PC-3 (cell line): ENCODE data around the gene KIAA1217. TPM values are rescaled to one million over a fixed set of nuclear protein-coding genes. Genes with fewer than 3 reads are reported as not detected.

Experiments
- ATAC-seq: fragments of 200-7000 bp; cut with Tn5 transposase; 2 replicates; pipeline ENCODE4 v1.9.1; 2020; ENCODE audit warnings: mild to moderate bottlenecking, moderate library complexity
- BruUV-seq: library from RNA; stranded (reverse); fragments of 400-500 nt; replicated peaks from 2 replicates; lab custom pipeline; 2021; lab: Mats Ljungman, UMichigan
- CTCF ChIA-PET: fragments of 300-600 bp; sonication (Branson Sonifier 250); formaldehyde crosslinking; loops from one replicate; lab custom pipeline; 2022; ENCODE audit warnings: antibody characterized with exemption; lab: Charles Lee
- POLR2A ChIA-PET: fragments of 300-600 bp; sonication (Branson Sonifier 250); formaldehyde crosslinking; loops from one replicate; lab custom pipeline; 2022; ENCODE audit warnings: antibody characterized with exemption; ENCODE audit not compliant: unreplicated experiment; lab: Charles Lee
- DNase-seq: peaks from one replicate; pipeline ENCODE4 v3.0.0-alpha.2; 2015
- H2AFZ ChIP-seq: fragments of 300-600 bp; sonication (generic); 2 replicates; pipeline ENCODE4 v1.6.0; 2016; ENCODE audit warnings: antibody characterized with exemption, low read length
- H3F3A ChIP-seq: fragments of 300-600 bp; sonication (generic); one replicate; pipeline ENCODE4 v1.6.0; 2017; ENCODE audit warnings: antibody characterized with exemption, low read length, control low read depth, mild to moderate bottlenecking; ENCODE audit not compliant: unreplicated experiment
- H3K27ac ChIP-seq: fragments of 300-600 bp; sonication (generic); 2 replicates; pipeline ENCODE4 v1.5.1; 2016; ENCODE audit warnings: mild to moderate bottlenecking, low read length
- H3K27me3 ChIP-seq: fragments of 300-600 bp; sonication (generic); 2 replicates; pipeline ENCODE4 v1.6.1; 2016; ENCODE audit warnings: low read length, mixed read lengths
- H3K36me3 ChIP-seq: fragments of 300-600 bp; sonication (generic); 2 replicates; pipeline ENCODE4 v1.6.1; 2016; ENCODE audit warnings: low read depth, mixed run types, low read length, mixed read lengths
- H3K4me1 ChIP-seq: fragments of 300-600 bp; sonication (generic); 2 replicates; pipeline ENCODE4 v1.5.1; 2016; ENCODE audit warnings: low read length; ENCODE audit not compliant: insufficient read depth
- H3K4me2 ChIP-seq: fragments of 300-600 bp; sonication (generic); 2 replicates; pipeline ENCODE4 v1.6.0; 2016; ENCODE audit warnings: low read length
- H3K4me3 ChIP-seq: fragments of 300-600 bp; sonication (generic); 2 replicates; pipeline ENCODE4 v1.5.1; 2016; ENCODE audit warnings: mild to moderate bottlenecking, low read length, mixed read lengths
- H3K79me2 ChIP-seq: fragments of 300-600 bp; sonication (generic); 2 replicates; pipeline ENCODE4 v1.6.1; 2017; ENCODE audit warnings: low read length, mixed read lengths
- H3K9ac ChIP-seq: fragments of 300-600 bp; sonication (generic); 2 replicates; pipeline ENCODE4 v1.6.0; 2016; ENCODE audit warnings: mild to moderate bottlenecking, low read length
- H3K9me2 ChIP-seq: fragments of 300-600 bp; sonication (generic); replicated peaks from 2 replicates; pipeline ENCODE4 v1.6.1; 2016; ENCODE audit warnings: mixed run types, low read length, mixed read lengths
- H3K9me3 ChIP-seq: fragments of 300-600 bp; sonication (generic); 2 replicates; pipeline ENCODE4 v1.6.1; 2016; ENCODE audit warnings: low read length, mixed read lengths
- H4K20me1 ChIP-seq: fragments of 300-600 bp; sonication (generic); 2 replicates; pipeline ENCODE4 v1.6.1; 2016; ENCODE audit warnings: low read length, mixed read lengths
- CTCF ChIP-seq: fragments of 300-600 bp; sonication (generic); conservative IDR thresholded peaks from 2 replicates; pipeline ENCODE4 v1.5.1; 2017; ENCODE audit warnings: antibody characterized with exemption, low read depth, mild to moderate bottlenecking, low read length
- EZH2 ChIP-seq: fragments of 300-600 bp; sonication (generic); IDR thresholded peaks from one replicate; pipeline ENCODE4 v1.6.1; 2017; ENCODE audit warnings: antibody characterized with exemption, mild to moderate bottlenecking, low read length; ENCODE audit not compliant: unreplicated experiment
- EZH2phosphoT487 ChIP-seq: fragments of 300-600 bp; sonication (generic); IDR thresholded peaks from 2 replicates; pipeline ENCODE4 v1.6.1; 2018; ENCODE audit warnings: mild to moderate bottlenecking, antibody characterized with exemption, low read length, borderline replicate concordance
- intact Hi-C: fragments of 100-400 bp; cut with micrococcal nuclease; formaldehyde crosslinking; loops from 2 replicates; pipeline ENCODE4 v1.9.0; 2023
- total RNA-seq: library from RNA; depleted of rRNA; stranded (reverse); fragments of >200 nt; gene quantifications from 2 replicates; pipeline ENCODE4 v1.2.3, GENCODE V29; 2014

The KIAA1217 gene
- total RNA-seq, 1 experiment from 2014 or later = 16.0 TPM

GRCh38 chr10:24237801-24238395, 29.0 kb downstream of the KIAA1217 start:
- Histone ChIP-seq H3K9ac (no peak overlapping the region), H3F3A (no peaks in the 10 kb centered on the region), H3K27me3 (no peaks in the 10 kb centered on the region), H3K36me3 (no peaks in the 10 kb centered on the region), H3K4me1 (peaks cover 21% of the 10 kb centered on the region), H4K20me1 (no peaks in the 10 kb centered on the region), H3K9me2 (no peaks in the 10 kb centered on the region), H3K9me3 (no peaks in the 10 kb centered on the region), H3K4me3 (no peak overlapping the region; the same call in 1 of the 2 replicates), H3K27ac (no peak overlapping the region), H2AFZ (no peak overlapping the region), H3K79me2 (no peaks in the 10 kb centered on the region), H3K4me2 (peak overlapping the region; percentile 65)
- intact Hi-C loops = no loop called here
- CTCF ChIA-PET = no interaction called here
- POLR2A ChIA-PET = no interaction called here
- DNase-seq (no peak), ATAC-seq (no peak)
- no TSS peak for BruUV-seq
- TF ChIP-seq EZH2phosphoT487 = no peak
- TF ChIP-seq EZH2 = no peak
- no peak for TF ChIP-seq CTCF

- no peak overlapping the region; the same call in 1 of the 2 replicates for H3K4me3 ChIP-seq
- H3K36me3 ChIP-seq = no peaks in the 10 kb centered on the region
- H3K27me3 ChIP-seq = no peaks in the 10 kb centered on the region
- H3K27ac ChIP-seq = no peak overlapping the region
- no peaks in the 10 kb centered on the region for H3K79me2 ChIP-seq
- intact Hi-C loops = no loop called here
- H3K9me2 ChIP-seq = no peaks in the 10 kb centered on the region
- ATAC-seq (0 out of 2 replicates have a peak, but pooled peaks have one; percentile 20), DNase-seq (peak; percentile 65)
- peaks cover 21% of the 10 kb centered on the region for H3K4me1 ChIP-seq
- no peak overlapping the region for H2AFZ ChIP-seq
- BruUV-seq = no TSS peak
- H3K4me2 ChIP-seq = peak overlapping the region; percentile 65
- ChIA-PET CTCF (no interaction called here), POLR2A (no interaction called here)
- H3K9ac ChIP-seq = no peak overlapping the region
- no peaks in the 10 kb centered on the region for H3F3A ChIP-seq
- TF ChIP-seq EZH2 = no peak
- no peak for TF ChIP-seq EZH2phosphoT487
- no peak for TF ChIP-seq CTCF
- H4K20me1 ChIP-seq = no peaks in the 10 kb centered on the region
- H3K9me3 ChIP-seq = no peaks in the 10 kb centered on the region
These were observed 29.7 kb downstream of the KIAA1217 start for GRCh38 chr10:24238519-24239247.
